Mesenchymal stem cell (in vitro differentiated cells and primary cell): ENCODE measurements around the gene FSD1.

Experiments used
- DNase-seq: peaks from one replicate; pipeline ENCODE4 v3.0.0-alpha.2; 2013
- H2AFZ ChIP-seq: one replicate; pipeline ENCODE4 v1.6.1; 2013; ENCODE audit warnings: low read depth, mild to moderate bottlenecking, control low read depth, inconsistent platforms, low read length, moderate library complexity
- H2AK5ac ChIP-seq: 2 replicates; pipeline ENCODE4 v1.6.1; 2013; ENCODE audit warnings: low read length, moderate library complexity, mild to moderate bottlenecking, inconsistent platforms; ENCODE audit not compliant: severe bottlenecking
- H2BK120ac ChIP-seq: one replicate; pipeline ENCODE4 v1.6.1; 2013; ENCODE audit warnings: low read depth, mild to moderate bottlenecking, inconsistent platforms, low read length, moderate library complexity
- H2BK12ac ChIP-seq, 2 experiments: one replicate each; pipeline ENCODE4 v1.6.1; 2013; ENCODE audit warnings: inconsistent platforms in 2 of 2, low read length in 2 of 2, mild to moderate bottlenecking in 2 of 2, moderate library complexity in 2 of 2, control low read depth in 1 of 2
- H2BK15ac ChIP-seq: one replicate; pipeline ENCODE4 v1.6.1; 2013; ENCODE audit warnings: mild to moderate bottlenecking, low read depth, inconsistent platforms; ENCODE audit not compliant: poor library complexity, severe bottlenecking
- H2BK5ac ChIP-seq: 2 replicates; pipeline ENCODE4 v1.6.1; 2013; ENCODE audit warnings: low read depth, mild to moderate bottlenecking, low read length, control low read depth, inconsistent platforms; ENCODE audit not compliant: poor library complexity, severe bottlenecking
- H3K14ac ChIP-seq, 2 experiments: one replicate each; pipeline ENCODE4 v1.6.1; 2013; ENCODE audit warnings: inconsistent platforms in 2 of 2, low read length in 2 of 2, control low read depth in 1 of 2, mild to moderate bottlenecking in 1 of 2, moderate library complexity in 1 of 2
- H3K18ac ChIP-seq, 2 experiments: one replicate each; pipeline ENCODE4 v1.6.1; 2013; ENCODE audit warnings: inconsistent platforms in 2 of 2, low read length in 2 of 2, control low read depth in 1 of 2, low read depth in 1 of 2, mild to moderate bottlenecking in 1 of 2
- H3K23ac ChIP-seq, 2 experiments: one replicate each; pipeline ENCODE4 v1.6.1; 2013; ENCODE audit warnings: inconsistent platforms in 2 of 2, low read length in 2 of 2, mild to moderate bottlenecking in 2 of 2, moderate library complexity in 2 of 2, control low read depth in 1 of 2
- H3K27ac ChIP-seq: 2 replicates; pipeline ENCODE4 v1.5.1; 2013; ENCODE audit warnings: mild to moderate bottlenecking, moderate library complexity, low read length, control low read depth, inconsistent platforms; ENCODE audit not compliant: poor library complexity, severe bottlenecking
- H3K27me3 ChIP-seq, 2 experiments: 2 replicates each; pipeline versions ENCODE4 v1.6.1 to v1.7.0; 2013; ENCODE audit warnings: low read length in 2 of 2, mild to moderate bottlenecking in 2 of 2, moderate library complexity in 2 of 2, control low read depth in 1 of 2, inconsistent platforms in 1 of 2; ENCODE audit not compliant: control insufficient read depth in 1 of 2, insufficient read depth in 1 of 2
- H3K36me3 ChIP-seq, 2 experiments: 2 replicates each; pipeline versions ENCODE4 v1.6.1 to v1.7.0; 2013; ENCODE audit warnings: low read length in 2 of 2, control low read depth in 1 of 2, inconsistent platforms in 1 of 2, low read depth in 1 of 2, mild to moderate bottlenecking in 1 of 2; ENCODE audit not compliant: insufficient read depth in 2 of 2, control insufficient read depth in 1 of 2
- H3K4ac ChIP-seq, 2 experiments: one replicate each; pipeline ENCODE4 v1.6.1; 2013; ENCODE audit warnings: inconsistent platforms in 2 of 2, low read length in 2 of 2, mild to moderate bottlenecking in 2 of 2, moderate library complexity in 2 of 2, control low read depth in 1 of 2, low read depth in 1 of 2
- H3K4me1 ChIP-seq: 2 replicates; pipeline ENCODE4 v1.6.1; 2013; ENCODE audit warnings: low read depth, low read length, control low read depth; ENCODE audit not compliant: control insufficient read depth, insufficient read depth
- H3K4me2 ChIP-seq: 2 replicates; pipeline ENCODE4 v1.6.1; 2013; ENCODE audit warnings: low read length, mild to moderate bottlenecking, inconsistent platforms; ENCODE audit not compliant: poor library complexity, severe bottlenecking
- H3K4me3 ChIP-seq, 2 experiments: 2 replicates each; pipeline versions ENCODE4 v1.5.1 to v1.7.0; 2013; ENCODE audit warnings: low read length in 2 of 2, mild to moderate bottlenecking in 2 of 2, control low read depth in 1 of 2, low read depth in 1 of 2; ENCODE audit not compliant: insufficient read depth in 1 of 2
- H3K79me1 ChIP-seq: replicated peaks from 2 replicates; pipeline ENCODE4 v1.6.1; 2013; ENCODE audit warnings: mild to moderate bottlenecking, control low read depth, low read length, inconsistent platforms; ENCODE audit not compliant: poor library complexity, severe bottlenecking
- H3K9ac ChIP-seq: 2 replicates; pipeline ENCODE4 v1.7.0; 2013; ENCODE audit warnings: mild to moderate bottlenecking, low read length, moderate library complexity
- H3K9me3 ChIP-seq: 2 replicates; pipeline ENCODE4 v1.7.0; 2013; ENCODE audit warnings: mild to moderate bottlenecking, low read length; ENCODE audit not compliant: control insufficient read depth
- H4K8ac ChIP-seq: one replicate; pipeline ENCODE4 v1.6.1; 2013; ENCODE audit warnings: inconsistent platforms, mild to moderate bottlenecking, low read length, moderate library complexity
- H4K91ac ChIP-seq: one replicate; pipeline ENCODE4 v1.6.1; 2013; ENCODE audit warnings: mild to moderate bottlenecking, low read length, inconsistent platforms
- WGBS: methylation state at CpG from one replicate; pipeline ENCODE4 v1.1.7; 2013; ENCODE audit warnings: mixed read lengths; 5-methylcytosine and 5-hydroxymethylcytosine counted together

The FSD1 gene

GRCh38 chr19:4367336-4367723 is 62.9 kb downstream of the FSD1 start:
- peaks cover 38% of the 10 kb centered on the region for H3K79me1 ChIP-seq
- no peak for DNase-seq
- no peak overlapping the region for H3K14ac ChIP-seq
- H3K23ac ChIP-seq, result no peak overlapping the region
- H3K27me3 ChIP-seq, result no peaks in the 10 kb centered on the region
- no peak overlapping the region for H3K27ac ChIP-seq
- H3K4me1 ChIP-seq, result peaks cover 66% of the 10 kb centered on the region
- 98% methylated on average over 10 of the region's 10 CpGs for WGBS
- peaks cover 57 to 76% of the 10 kb centered on the region in 2 experiments for H3K36me3 ChIP-seq
- H4K91ac ChIP-seq, result no peak overlapping the region
- no peak overlapping the region for H3K9ac ChIP-seq
- no peak overlapping the region for H2BK5ac ChIP-seq
- no peak overlapping the region for H3K4me2 ChIP-seq
- H3K18ac ChIP-seq, result no peak overlapping the region
- no peak overlapping the region for H2AK5ac ChIP-seq
- no peaks in the 10 kb centered on the region for H3K9me3 ChIP-seq
- H3K4ac ChIP-seq, result no peak overlapping the region
- no peak overlapping the region for H2BK12ac ChIP-seq
- no peak overlapping the region for H4K8ac ChIP-seq
- no peak overlapping the region for H2AFZ ChIP-seq
- no peak overlapping the region for H2BK120ac ChIP-seq
- H3K4me3 ChIP-seq, result no peak overlapping the region
- no peak overlapping the region for H2BK15ac ChIP-seq

DNA sequence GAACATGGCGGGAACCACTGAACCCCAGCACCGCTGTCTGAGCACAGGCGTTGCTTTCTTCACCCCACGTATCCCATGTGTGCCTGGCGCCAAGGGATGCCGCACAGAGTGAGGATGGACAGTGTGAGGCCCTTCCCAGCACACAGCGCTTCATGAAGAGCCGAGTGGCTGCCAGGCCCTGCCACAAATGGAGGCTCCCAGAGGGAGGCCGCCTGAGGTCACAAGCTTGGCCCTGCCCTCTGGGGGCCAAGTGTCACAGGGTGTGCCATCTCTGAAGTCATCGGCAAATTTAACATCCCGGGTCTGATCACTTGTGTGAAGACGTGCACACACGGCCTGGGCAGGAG is 63.4 kb downstream of the FSD1 start:
- peak overlapping the region; percentile 81 for H3K9ac ChIP-seq
- H2BK12ac ChIP-seq, result no peak overlapping the region
- peaks cover 68% of the 10 kb centered on the region for H3K4me1 ChIP-seq
- H3K36me3 ChIP-seq, result peaks cover 52 to 76% of the 10 kb centered on the region in 2 experiments
- no peak overlapping the region for H2AFZ ChIP-seq
- peak overlapping the region in 1 of 2 experiments; percentile 30 for H3K4ac ChIP-seq
- no peak overlapping the region for H3K4me2 ChIP-seq
- H4K8ac ChIP-seq, result no peak overlapping the region
- no peak overlapping the region for H2BK120ac ChIP-seq
- DNase-seq, result no peak
- peaks cover 41% of the 10 kb centered on the region for H3K79me1 ChIP-seq
- no peak overlapping the region for H3K27ac ChIP-seq
- H2AK5ac ChIP-seq, result peak overlapping the region; percentile 11
- no peak overlapping the region for H3K23ac ChIP-seq
- no peaks in the 10 kb centered on the region for H3K9me3 ChIP-seq
- whole genome bisulfite sequencing, result 96% methylated on average over 13 of the region's 13 CpGs
- no peak overlapping the region for H2BK5ac ChIP-seq
- H3K14ac ChIP-seq, result no peak overlapping the region
- H3K4me3 ChIP-seq, result peak overlapping the region in 1 of 2 experiments; percentile 8
- H4K91ac ChIP-seq, result no peak overlapping the region
- H3K18ac ChIP-seq, result no peak overlapping the region
- H3K27me3 ChIP-seq, result no peaks in the 10 kb centered on the region
- H2BK15ac ChIP-seq, result no peak overlapping the region

GRCh38 chr19:4368128-4368820 is 63.9 kb downstream of the FSD1 start:
- no peak overlapping the region for H2BK120ac ChIP-seq
- whole genome bisulfite sequencing, result 83% methylated on average over 19 of the region's 19 CpGs
- no peak overlapping the region for H3K4me2 ChIP-seq
- H3K4ac ChIP-seq, result peak overlapping the region in 1 of 2 experiments; percentile 30
- H3K27me3 ChIP-seq, result no peaks in the 10 kb centered on the region
- no peak overlapping the region for H2BK15ac ChIP-seq
- peak overlapping the region; percentile 44 for H3K27ac ChIP-seq
- H4K91ac ChIP-seq, result peak overlapping the region; percentile 41
- no peak overlapping the region for H3K18ac ChIP-seq
- no peak overlapping the region for H3K14ac ChIP-seq
- peaks cover 47 to 75% of the 10 kb centered on the region in 2 experiments for H3K36me3 ChIP-seq
- H3K4me1 ChIP-seq, result peaks cover 67% of the 10 kb centered on the region
- peak overlapping the region in 1 of 2 experiments; percentile 8 for H3K4me3 ChIP-seq
- no peak for DNase-seq
- no peaks in the 10 kb centered on the region for H3K9me3 ChIP-seq
- H2BK5ac ChIP-seq, result no peak overlapping the region
- peaks cover 43% of the 10 kb centered on the region for H3K79me1 ChIP-seq
- H2AFZ ChIP-seq, result no peak overlapping the region
- H3K9ac ChIP-seq, result peak overlapping the region; percentile 81
- no peak overlapping the region for H4K8ac ChIP-seq
- peak overlapping the region; percentile 11 for H2AK5ac ChIP-seq
- H3K23ac ChIP-seq, result no peak overlapping the region
- H2BK12ac ChIP-seq, result no peak overlapping the region

DNA sequence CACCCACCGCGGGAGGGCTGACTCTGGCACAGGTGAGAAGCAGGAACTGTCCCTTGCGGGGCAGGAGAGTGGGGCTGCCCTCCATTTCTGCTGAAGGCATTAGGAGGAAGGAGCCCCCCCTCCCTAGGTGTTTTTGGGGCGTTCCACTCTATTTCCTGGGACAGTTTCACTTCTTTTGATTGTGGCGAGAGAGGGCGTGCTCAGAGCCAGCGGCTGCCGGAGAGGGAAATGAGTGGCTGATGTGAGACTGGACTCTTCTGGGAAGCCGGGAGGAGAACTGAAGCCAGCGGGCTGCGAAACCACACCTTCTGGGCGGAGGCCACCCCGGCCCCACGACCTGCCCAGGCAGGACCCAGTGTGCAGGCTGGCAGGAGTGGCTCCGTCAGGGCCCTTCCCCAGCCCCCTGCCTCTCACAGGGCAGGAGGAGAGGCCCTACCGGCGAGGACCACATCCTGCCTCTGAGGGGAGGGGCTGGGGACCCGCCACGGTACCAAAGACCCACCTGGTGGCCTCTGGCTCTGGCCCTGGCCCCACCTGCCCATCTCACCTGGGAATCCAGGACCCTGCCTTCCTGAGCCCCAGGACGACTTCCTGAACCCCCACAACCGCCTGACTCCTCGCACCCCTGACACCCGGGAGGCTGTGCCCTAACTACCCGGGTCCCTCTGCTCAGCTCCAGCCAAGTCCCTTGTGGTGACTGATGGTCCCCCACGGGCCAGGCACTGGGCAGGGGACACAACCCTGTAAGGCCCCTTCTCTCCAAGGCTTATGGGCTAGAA is 64.9 kb downstream of the FSD1 start:
- H3K9ac ChIP-seq, result peak overlapping the region; percentile 81
- H3K14ac ChIP-seq, result peak overlapping the region in 1 of 2 experiments; percentile 37

More for the DNA sequence above, 64.9 kb downstream of the FSD1 start:
- peaks cover 43% of the 10 kb centered on the region for H3K79me1 ChIP-seq
- peak overlapping the region; percentile 98 for H2AK5ac ChIP-seq
- peak overlapping the region; percentile 85 for H2BK5ac ChIP-seq
- no peaks in the 10 kb centered on the region for H3K9me3 ChIP-seq
- H3K4me2 ChIP-seq, result peak overlapping the region; percentile 41
- no peak overlapping the region for H2BK12ac ChIP-seq
- peak overlapping the region; percentile 6 for H4K91ac ChIP-seq
- peak overlapping the region; percentile 76 for H3K27ac ChIP-seq
- H3K23ac ChIP-seq, result peak overlapping the region in 1 of 2 experiments; percentile 63
- H2AFZ ChIP-seq, result no peak overlapping the region
- no peak overlapping the region for H4K8ac ChIP-seq
- H3K4me1 ChIP-seq, result peaks cover 74% of the 10 kb centered on the region
- H3K36me3 ChIP-seq, result peaks cover 37 to 70% of the 10 kb centered on the region in 2 experiments
- no peak for DNase-seq
- H2BK15ac ChIP-seq, result no peak overlapping the region
- H3K18ac ChIP-seq, result peak overlapping the region; percentile 8 to 28
- peak overlapping the region in 1 of 2 experiments; percentile 62 for H3K4me3 ChIP-seq
- H3K4ac ChIP-seq, result peak overlapping the region in 1 of 2 experiments; percentile 30
- H2BK120ac ChIP-seq, result no peak overlapping the region
- H3K27me3 ChIP-seq, result no peaks in the 10 kb centered on the region
- 81% methylated on average over 25 of the region's 25 CpGs for WGBS
